Germinal center (tissue), 1 donor: ENCODE data around the gene DNAJC5.
"Not testable (repeated sequence)": the region's sequence is repeated elsewhere in the genome, so short reads cannot be mapped to it uniquely, and the experiment has no call there.

Source experiments
- DNase-seq: peaks from one replicate; pipeline ENCODE4 v3.0.0; 2012; ENCODE audit warnings: mixed read lengths, low spot score

The DNAJC5 gene

DNA sequence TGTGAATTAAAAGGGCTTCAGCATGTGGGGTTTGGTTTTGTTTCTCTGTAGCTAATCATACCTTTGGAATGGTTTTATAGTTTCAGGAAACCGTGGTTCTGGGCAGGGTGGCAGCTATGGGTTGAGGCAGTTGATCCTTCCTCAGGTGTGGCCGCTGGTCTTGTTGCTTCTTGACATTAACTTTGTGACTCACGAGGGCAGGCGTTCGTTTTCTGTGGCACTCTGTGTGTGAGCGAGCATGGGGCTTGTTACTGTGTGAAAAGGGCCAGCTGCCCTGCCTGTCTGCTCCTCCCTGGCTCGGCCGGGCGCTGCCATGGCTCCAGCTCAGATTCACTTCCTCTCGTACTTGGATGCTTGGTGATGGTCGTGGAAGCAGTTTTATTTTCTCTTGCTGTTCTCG lies 16.2 kb downstream of the DNAJC5 start:
- no peak for DNase-seq

GRCh38 chr20:63913768-63914167 lies 18.8 kb downstream of the DNAJC5 start:
- DNase-seq: no peak

DNA sequence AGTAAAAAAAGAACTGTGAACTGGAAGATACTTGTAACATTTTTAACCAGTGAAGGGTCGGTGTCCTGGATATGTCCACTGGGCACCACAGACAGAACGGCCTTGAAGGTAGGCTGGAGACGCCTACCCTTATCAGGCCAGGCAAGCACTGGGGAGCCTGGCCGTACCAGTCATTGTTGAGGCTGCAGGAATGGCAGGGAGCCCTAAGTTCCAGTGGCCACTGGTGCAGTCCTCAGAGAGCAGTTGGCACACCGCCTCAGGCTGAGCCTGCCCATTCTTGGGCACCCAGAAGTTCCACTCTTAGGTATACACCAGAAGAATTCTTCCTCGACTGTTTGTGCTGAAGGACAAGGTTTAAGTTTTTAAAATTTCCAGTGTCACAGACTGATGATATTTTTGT lies 20.5 kb downstream of the DNAJC5 start:
- DNase-seq: no peak

GRCh38 chr20:63916371-63916939 lies 21.5 kb downstream of the DNAJC5 start:
- DNase-seq: not testable (repeated sequence)

DNA sequence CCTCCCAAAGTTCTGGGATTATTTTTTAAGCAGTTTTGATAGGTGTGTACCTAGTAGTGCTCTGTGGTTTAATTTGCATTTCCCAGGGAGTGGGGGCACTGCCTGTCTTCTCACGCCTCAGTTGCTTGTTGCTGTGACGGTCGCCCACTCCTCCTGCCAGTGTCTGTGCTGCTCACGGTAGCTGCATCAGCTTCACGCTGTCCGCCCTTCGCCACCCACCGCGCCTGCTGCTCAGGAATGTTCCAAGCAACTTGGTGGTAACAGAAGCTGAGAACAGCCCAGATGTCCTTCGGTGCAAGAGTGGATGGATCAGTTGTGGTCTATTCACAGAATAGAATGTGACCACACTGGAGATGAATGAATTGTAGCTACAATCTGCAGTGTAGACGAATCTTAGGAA lies 22.9 kb downstream of the DNAJC5 start:
- no peak for DNase-seq

GRCh38 chr20:63919130-63919529 lies 24.2 kb downstream of the DNAJC5 start:
- no peak for DNase-seq

- no peak for DNase-seq
These were observed 25.3 kb downstream of the DNAJC5 start for GRCh38 chr20:63920226-63920625.

GRCh38 chr20:63923651-63924050 lies 28.7 kb downstream of the DNAJC5 start:
- no peak for DNase-seq

DNA sequence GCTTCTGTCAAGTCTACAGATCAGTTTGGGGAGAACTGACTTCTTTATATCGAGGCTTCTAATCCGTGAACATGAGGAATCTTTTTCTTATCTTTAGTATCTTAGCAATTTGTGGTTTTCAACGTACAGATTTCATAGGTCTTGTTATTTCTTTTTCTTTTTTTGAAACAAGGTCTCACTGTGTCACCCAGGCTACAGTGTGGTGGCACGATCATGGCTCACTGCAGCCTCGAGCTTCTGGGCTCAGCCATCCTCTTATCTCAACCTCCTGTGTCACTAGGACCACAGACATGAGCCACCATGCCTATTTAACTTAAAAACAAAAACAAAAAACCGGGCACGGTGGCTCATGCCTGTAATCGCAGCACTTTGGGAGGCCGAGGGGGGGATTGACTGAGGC lies 29.3 kb downstream of the DNAJC5 start:
- DNase-seq: no peak

- no peak for DNase-seq
These were observed 31.4 kb downstream of the DNAJC5 start for GRCh38 chr20:63926298-63926697.

DNA sequence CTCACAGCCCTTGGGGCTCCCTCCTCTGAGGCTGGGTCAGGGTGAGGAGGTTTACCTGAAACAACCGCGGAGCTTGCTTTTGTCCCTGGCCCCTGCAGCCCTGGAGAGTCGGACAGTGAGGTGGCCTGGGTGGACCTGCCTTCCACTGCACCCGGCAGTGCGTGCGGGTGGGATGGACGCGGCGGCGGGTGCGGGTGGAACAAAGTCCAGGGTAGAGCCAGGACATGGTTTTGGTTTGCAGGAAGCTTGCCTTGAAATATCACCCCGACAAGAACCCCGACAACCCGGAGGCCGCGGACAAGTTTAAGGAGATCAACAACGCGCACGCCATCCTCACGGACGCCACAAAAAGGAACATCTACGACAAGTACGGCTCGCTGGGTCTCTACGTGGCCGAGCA lies 34.1 kb downstream of the DNAJC5 start:
- no peak for DNase-seq

DNA sequence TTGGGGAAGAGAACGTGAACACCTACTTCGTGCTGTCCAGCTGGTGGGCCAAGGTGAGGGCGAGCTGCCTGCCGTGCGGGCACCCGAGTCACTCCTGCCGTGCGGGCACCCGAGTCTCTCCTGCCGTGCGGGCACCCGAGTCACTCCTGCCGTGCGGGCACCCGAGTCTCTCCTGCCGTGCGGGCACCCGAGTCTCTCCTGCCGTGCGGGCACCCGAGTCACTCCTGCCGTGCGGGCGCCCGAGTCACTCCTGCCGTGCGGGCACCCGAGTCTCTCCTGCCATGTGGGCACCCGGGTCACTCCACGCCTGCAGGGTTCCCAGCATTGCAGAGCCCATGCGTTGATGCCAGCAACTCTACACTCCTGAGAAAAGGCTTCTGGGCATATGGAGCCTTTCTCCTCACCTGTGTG lies 34.6 kb downstream of the DNAJC5 start:
- not testable (repeated sequence) for DNase-seq

GRCh38 chr20:63930971-63931553 lies 36.1 kb downstream of the DNAJC5 start:
- no peak for DNase-seq

- DNase-seq: no peak
These were observed 36.8 kb downstream of the DNAJC5 start for GRCh38 chr20:63931735-63932134.

DNA sequence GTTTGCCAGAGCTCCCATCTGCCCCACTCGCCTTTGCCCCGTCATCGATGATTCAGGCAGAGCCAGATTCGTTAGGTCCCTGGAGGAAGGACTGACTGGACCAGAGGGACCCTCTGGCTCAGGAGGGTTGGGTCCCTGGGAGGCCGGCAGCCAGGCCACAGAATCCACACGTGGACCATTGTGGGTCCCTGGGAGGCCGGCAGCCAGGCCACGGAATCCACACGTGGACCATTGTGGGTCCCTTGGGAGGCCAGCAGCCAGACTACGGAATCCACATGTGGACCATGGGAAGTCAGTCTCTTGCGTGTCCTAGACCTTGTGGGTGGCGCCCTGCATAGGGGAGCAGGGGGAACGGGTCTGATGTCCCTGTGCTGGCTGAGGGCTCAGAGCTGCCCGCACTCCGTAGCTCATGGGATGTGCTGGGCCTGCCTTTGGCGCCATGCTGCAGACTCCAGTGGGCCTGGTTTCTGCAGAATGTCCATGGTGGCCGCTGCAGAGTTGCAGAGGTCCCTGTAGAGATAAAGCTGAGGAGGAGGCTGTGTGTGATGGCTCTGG lies 37.8 kb downstream of the DNAJC5 start:
- DNase-seq: no peak

- DNase-seq: no peak
These were observed 38.7 kb downstream of the DNAJC5 start for GRCh38 chr20:63933646-63934045.

- DNase-seq: no peak
These were observed 39.5 kb downstream of the DNAJC5 start for GRCh38 chr20:63934271-63935068.

DNA sequence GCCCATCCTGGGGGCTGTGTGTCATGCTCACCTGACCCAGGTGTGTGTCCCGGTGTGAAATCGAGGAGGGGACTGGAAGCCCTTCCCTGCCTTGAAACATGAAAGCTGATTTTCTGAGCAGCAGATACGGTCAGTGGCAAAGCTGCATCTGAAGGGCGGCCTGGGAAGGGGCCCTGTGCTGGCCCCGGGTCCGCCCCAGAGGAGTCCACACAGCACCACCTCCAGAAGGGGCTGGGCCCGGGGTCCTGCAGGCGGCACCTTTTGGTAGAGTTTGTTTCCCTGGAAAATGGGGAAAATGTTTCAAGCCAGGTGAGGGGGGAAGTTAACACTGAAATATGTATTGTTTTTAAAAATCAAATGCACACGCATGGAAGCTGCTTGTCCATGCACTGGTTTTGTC lies 40.5 kb downstream of the DNAJC5 start:
- DNase-seq: no peak

- no peak for DNase-seq
These were observed 42.7 kb downstream of the DNAJC5 start for GRCh38 chr20:63937596-63937995.

DNA sequence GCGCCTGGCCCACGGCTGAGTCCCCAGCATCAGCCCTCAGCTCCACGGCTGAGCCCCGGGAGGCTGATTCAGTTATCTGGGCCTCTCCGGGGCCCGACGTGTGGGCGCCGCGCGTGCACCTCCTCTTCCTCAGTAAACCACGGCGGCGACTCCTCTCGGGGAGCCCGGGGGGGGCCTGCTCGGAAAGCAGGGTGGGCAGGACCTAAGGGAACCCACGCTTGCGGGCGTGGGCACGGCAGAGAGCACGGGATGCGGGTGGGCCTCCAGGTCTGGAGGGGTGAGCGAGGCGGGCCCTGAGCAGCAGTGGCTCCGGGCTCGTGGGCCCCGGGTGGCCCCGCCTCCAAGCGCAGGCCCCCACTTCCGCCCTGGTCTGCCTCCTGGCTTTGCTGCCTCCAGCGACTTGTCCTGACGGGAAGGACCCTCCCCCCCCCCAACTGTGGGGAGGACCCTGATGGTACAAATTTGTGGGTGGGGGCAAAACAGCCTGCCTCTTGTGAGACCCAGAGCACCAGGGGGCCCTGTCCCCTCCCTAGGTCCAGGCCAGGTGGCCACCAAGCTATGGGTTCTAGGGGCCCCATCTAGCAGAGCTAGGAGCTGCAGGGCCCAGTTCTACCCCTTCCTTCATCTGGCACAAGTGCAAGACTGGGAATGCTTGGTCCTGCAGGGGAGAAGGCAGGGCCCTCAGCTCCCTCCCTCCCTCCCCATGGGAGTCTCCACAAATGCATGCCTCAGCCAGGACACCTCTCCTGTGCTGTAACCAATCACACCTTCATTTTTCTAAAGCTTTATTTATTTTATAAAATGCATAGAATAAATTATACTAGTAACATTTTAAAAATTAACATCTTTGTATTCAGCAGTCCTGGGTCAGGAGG lies 44.4 kb downstream of the DNAJC5 start:
- no peak for DNase-seq

GRCh38 chr20:63940071-63940471 lies 45.1 kb downstream of the DNAJC5 start:
- DNase-seq: no peak
